Heart left ventricle (tissue), 16 donors: ENCODE measurements around the gene NAA60. TPM values are rescaled to one million over a fixed set of nuclear protein-coding genes. Genes with fewer than 3 reads are reported as not detected.

ENCODE experiments used
- ATAC-seq, 4 donors: fragments of 200-7000 bp; cut with Tn5 transposase; one replicate each; pipeline ENCODE4 v1.9.1; 2020 to 2022; ENCODE audit warnings: moderate library complexity in 4 of 4, mild to moderate bottlenecking in 3 of 4, moderate number of reproducible peaks in 1 of 4
- DNase-seq, 5 donors: peaks; one replicate each; pipeline ENCODE4 v3.0.0-alpha.2; 2020
- H3K27ac ChIP-seq, 12 donors: fragments of 200-600 bp; sonication (generic) in 4 of 12; one replicate each; pipeline versions ENCODE4 v1.5.0 to v1.8.0; 2016 to 2022; ENCODE audit warnings: mild to moderate bottlenecking in 2 of 12
- H3K27me3 ChIP-seq, 9 donors: fragments of 200-600 bp; sonication (generic) in 2 of 9; one replicate each; pipeline versions ENCODE4 v1.5.1 to v1.8.0; 2016 to 2022; ENCODE audit warnings: mild to moderate bottlenecking in 3 of 9
- H3K36me3 ChIP-seq, 9 donors: fragments of 200-600 bp; sonication (generic) in 2 of 9; one replicate each; pipeline versions ENCODE4 v1.5.0 to v1.8.0; 2018 to 2022; ENCODE audit warnings: mild to moderate bottlenecking in 2 of 9
- H3K4me1 ChIP-seq, 12 donors: fragments of 200-600 bp; sonication (generic) in 4 of 12; one replicate each; pipeline versions ENCODE4 v1.5.0 to v1.8.0; 2016 to 2022; ENCODE audit warnings: mild to moderate bottlenecking in 3 of 12
- H3K4me3 ChIP-seq, 12 donors: fragments of 200-600 bp; sonication (generic) in 4 of 12; one replicate each; pipeline versions ENCODE4 v1.5.0 to v1.8.0; 2017 to 2022; ENCODE audit warnings: mild to moderate bottlenecking in 9 of 12, moderate library complexity in 4 of 12
- H3K9me3 ChIP-seq, 12 donors: fragments of 200-600 bp; sonication (generic) in 4 of 12; one replicate each; pipeline versions ENCODE4 v1.5.0 to v1.8.0; 2016 to 2022; ENCODE audit warnings: mild to moderate bottlenecking in 1 of 12
- CTCF ChIP-seq, 12 donors: fragments of 200-600 bp; sonication (generic) in 4 of 12; IDR thresholded peaks; one replicate each; pipeline versions ENCODE4 v1.5.0 to v1.8.0; 2018 to 2022; ENCODE audit warnings: antibody characterized with exemption in 12 of 12, mild to moderate bottlenecking in 5 of 12
- POLR2A ChIP-seq, 2 donors: fragments of 450-650 bp; IDR thresholded peaks; one replicate each; pipeline ENCODE4 v1.6.1; 2017; ENCODE audit warnings: antibody characterized with exemption in 2 of 2, mild to moderate bottlenecking in 2 of 2, moderate library complexity in 2 of 2
- WGBS, 4 donors: extraction: QIAGEN DNeasy Blood & Tissue Kit in 2 of 4; methylation state at CpG; one replicate each; pipeline versions ENCODE4 v1.1.5 to v1.1.7; 2013 to 2018; 5-methylcytosine and 5-hydroxymethylcytosine counted together
- intact Hi-C, 10 donors: fragments of 100-400 bp; cut with DNase I; formaldehyde crosslinking; loops; one replicate each; pipeline versions ENCODE4 v1.11.1 to v1.14.2; 2022
- polyA plus RNA-seq, 2 donors: library from polyadenylated mRNA; stranded (reverse); fragments of 200-250 nt; gene quantifications; one replicate each; pipeline ENCODE4 v1.2.3, GENCODE V29; 2013
- total RNA-seq, 9 donors: library from RNA; depleted of rRNA in 2 of 9; stranded (reverse); fragments of >200 nt in 2 of 9; fragmentation: NEBNext Ultra II Directional in 3 of 9; extraction: Animal tissue kit (Norgen Biotek cat#: 25700) in 3 of 9; gene quantifications; one replicate each; pipeline versions ENCODE4 v1.1.0 to v1.2.4, GENCODE V29; 2016 to 2023
- donor health status: ischemic (EF 13 %, LVEDD 7.1; RV severe dilation, severe dysfunction).
- donor health status: healthy with polysubstance abuse.
- donor health status: DM: no; HTN: yes; CAD: no.
- donor health status: DM: no; HTN: no; CAD: no.
- donor health status: ischemic (EF 25% LVEDD 6.9; RV normal size, moderate dysfunction).
- donor health status: ischemic (EF 25% LVEDD 5.7; RV mildly dilated, moderate dysfunction).
- donor health status: healthy.
- donor health status: DM: yes; HTN: yes; CAD: no.
- donor health status: ischemic (EF 35%, LVEDD 5.7; RV mildly dilated, moderate dysfunction).
- donor health status: nonischemic (EF 11% LVEDD 7.7; RV severe dilation, severe dysfunction).
- donor health status: DM: yes; HTN: yes; CAD: no.
- donor health status: PGD.
- donor health status: ischemic (EF 29% LVEDD 5.4; RV normal size, mild dysfunction).
- donor health status: nonischemic (EF 23%, LVEDD 6.1; RV moderate dilation, normal function).

Gene NAA60
- total and polyA plus RNA-seq, 11 donors, result 30.3 to 61.9 (median 38.6) TPM

GRCh38 chr16:3431779-3432219, 11.7 kb upstream of the NAA60 start:
- DNase-seq (peak; percentile 32 to 79 (median 66)), ATAC-seq (peak; percentile 76 to 94 (median 84))
- Histone ChIP-seq H3K27ac (peak overlapping the region in 1 of 12 donors; percentile 9), H3K9me3 (peaks cover 0 to 14% (median 0%) of the 10 kb centered on the region in 12 donors), H3K4me1 (peaks cover 0 to 5% (median 0%) of the 10 kb centered on the region in 12 donors), H3K36me3 (peaks cover 0 to 20% (median 9%) of the 10 kb centered on the region in 9 donors), H3K4me3 (peak overlapping the region in 9 of 12 donors; percentile 15 to 45 (median 32)), H3K27me3 (no peaks in the 10 kb centered on the region)
- intact Hi-C loops, result loop anchor here in 2 of 10 donors (5.0 to 10.0 kb wide), 3 partner anchors 57 to 104 kb away; partner anchors contain the start of gene OR2C1 (in 1 of the 2)
- 63 to 73% (median 67%) methylated on average over 25 to 26 of the region's 26 CpGs for WGBS, 4 donors
- no peak for TF ChIP-seq POLR2A (IDR thresholded peaks at IDR 0.05)
- TF ChIP-seq CTCF (IDR thresholded peaks at IDR 0.05), result no peak

- Histone ChIP-seq H3K4me1 (peaks cover 0 to 5% (median 0%) of the 10 kb centered on the region in 12 donors), H3K4me3 (no peak overlapping the region), H3K36me3 (peaks cover 0 to 43% (median 14%) of the 10 kb centered on the region in 9 donors), H3K9me3 (peaks cover 0 to 24% (median 1%) of the 10 kb centered on the region in 12 donors), H3K27me3 (no peaks in the 10 kb centered on the region), H3K27ac (peak overlapping the region in 1 of 12 donors; percentile 9)
- DNase-seq (no peak), ATAC-seq (no peak)
- intact Hi-C loops, result loop anchor here in 2 of 10 donors (5.0 to 10.0 kb wide), 3 partner anchors 60 to 107 kb away; partner anchors contain the start of gene OR2C1 (in 1 of the 2)
- TF ChIP-seq POLR2A (IDR thresholded peaks at IDR 0.05) (no peak), CTCF (IDR thresholded peaks at IDR 0.05) (no peak)
Observed at GRCh38 chr16:3434373-3434772, 9.1 kb upstream of the NAA60 start.

- peaks cover 0 to 32% (median 9%) of the 10 kb centered on the region in 12 donors for H3K9me3 ChIP-seq
- 80 to 92% (median 87%) methylated on average over 4 of the region's 4 CpGs for WGBS, 4 donors
- DNase-seq, result no peak
- intact Hi-C loops, result loop anchor here in 2 of 10 donors (5.0 to 10.0 kb wide), 2 partner anchors 37 to 65 kb away; partner anchors contain the start of genes ZNF174 (in 1 of the 2) and ZSCAN32 (in 1 of the 2)
- TF ChIP-seq CTCF (IDR thresholded peaks at IDR 0.05) (no peak), POLR2A (IDR thresholded peaks at IDR 0.05) (no peak)
- no peaks in the 10 kb centered on the region for H3K27me3 ChIP-seq
- ATAC-seq, result no peak
- no peak overlapping the region for H3K27ac ChIP-seq
- H3K36me3 ChIP-seq, result peaks cover 0 to 49% (median 27%) of the 10 kb centered on the region in 9 donors
- no peak overlapping the region for H3K4me3 ChIP-seq
- peaks cover 0 to 16% (median 6%) of the 10 kb centered on the region in 12 donors for H3K4me1 ChIP-seq
Observed at GRCh38 chr16:3439637-3440036, 3.8 kb upstream of the NAA60 start.

GRCh38 chr16:3444032-3444388, 530 bp downstream of the NAA60 start:
- WGBS, 4 donors, result 34 to 56% (median 46%) methylated on average over 9 to 10 of the region's 10 CpGs
- Histone ChIP-seq H3K4me3 (peak overlapping the region; percentile 49 to 86 (median 66)), H3K9me3 (peaks cover 0 to 20% (median 8%) of the 10 kb centered on the region in 12 donors), H3K36me3 (peaks cover 0 to 41% (median 29%) of the 10 kb centered on the region in 9 donors), H3K4me1 (peaks cover 0 to 25% (median 9%) of the 10 kb centered on the region in 12 donors), H3K27me3 (no peaks in the 10 kb centered on the region), H3K27ac (peak overlapping the region; percentile 73 to 91 (median 83))
- DNase-seq (no peak), ATAC-seq (peak; percentile 66 to 79 (median 68))
- no peak for TF ChIP-seq POLR2A (IDR thresholded peaks at IDR 0.05)
- TF ChIP-seq CTCF (IDR thresholded peaks at IDR 0.05), result no peak
- intact Hi-C loops, result loop anchor here in 1 of 10 donors (5.0 kb wide), 1 partner anchor 42 kb away; the partner anchor contains the start of genes ZNF174 and ZSCAN32
